Activated T-helper 2 cell treated with anti-CD3 and anti-CD28 coated beads, Interferon-gamma antibody, Interleukin-2, Interleukin-4, amounts not matched to agents 10 μg/mL and 5 μg/mL and 100 μg/mL, durations not matched to agents 14 hours and 24 hours and 36 hours (primary cell): ENCODE data around the gene SCML2. TPM values are rescaled to one million over a fixed set of nuclear protein-coding genes. Genes with fewer than 3 reads are reported as not detected.

Experiments
- DNase-seq: peaks from one replicate; pipeline ENCODE4 v3.0.0; 2021; ENCODE audit warnings: low spot score
- H3K27ac Mint-ChIP-seq: one replicate; pipeline ENCODE4 v1.8.0; 2021; ENCODE audit warnings: mixed read lengths
- H3K27me3 Mint-ChIP-seq: one replicate; pipeline ENCODE4 v1.8.0; 2021; ENCODE audit warnings: low read depth, mixed read lengths
- H3K36me3 Mint-ChIP-seq: one replicate; pipeline ENCODE4 v1.8.0; 2021; ENCODE audit warnings: low read depth, mixed read lengths
- H3K4me1 Mint-ChIP-seq: one replicate; pipeline ENCODE4 v1.8.0; 2021; ENCODE audit warnings: low read depth, mixed read lengths
- H3K4me3 Mint-ChIP-seq: one replicate; pipeline ENCODE4 v1.8.0; 2021; ENCODE audit warnings: low read depth, mild to moderate bottlenecking, moderate library complexity, mixed read lengths
- H3K9me3 Mint-ChIP-seq: one replicate; pipeline ENCODE4 v1.8.0; 2021; ENCODE audit warnings: mixed read lengths
- intact Hi-C: fragments of 100-400 bp; cut with micrococcal nuclease; formaldehyde crosslinking; loops from one replicate; pipeline ENCODE4 v1.15.1; 2023
- total RNA-seq: library from RNA; stranded (reverse); gene quantifications from 2 replicates; pipeline ENCODE4 v1.2.3, GENCODE V29; 2022

SCML2 gene
- total RNA-seq, 1 donor from 2014 or later, result 2.8 TPM

DNA sequence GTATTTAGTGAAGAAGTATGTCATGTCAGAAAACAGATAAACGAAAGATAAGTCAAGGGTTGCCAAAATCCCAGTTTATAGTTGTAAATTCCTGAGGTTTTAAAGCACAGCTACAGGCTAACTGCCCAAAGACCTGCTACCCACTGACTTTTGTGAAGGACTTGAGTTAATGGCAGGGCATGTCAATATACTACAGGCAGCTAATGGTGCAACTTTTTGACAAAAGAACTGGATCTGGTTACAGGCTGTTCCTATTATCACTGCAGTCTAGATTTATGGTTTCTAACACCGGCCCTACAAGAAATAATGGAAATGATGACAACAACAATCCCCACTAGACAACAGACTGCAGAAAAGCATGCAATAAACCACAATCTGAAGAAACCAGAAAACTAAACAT, 6.4 kb downstream of the SCML2 start:
- intact Hi-C loops, result no loop called here
- no peak for DNase-seq
- Mint-ChIP-seq H3K36me3 (no peaks in the 10 kb centered on the region), H3K4me3 (no peak overlapping the region), H3K4me1 (no peaks in the 10 kb centered on the region), H3K27me3 (peaks cover 13% of the 10 kb centered on the region), H3K9me3 (no peaks in the 10 kb centered on the region), H3K27ac (no peak overlapping the region)

DNA sequence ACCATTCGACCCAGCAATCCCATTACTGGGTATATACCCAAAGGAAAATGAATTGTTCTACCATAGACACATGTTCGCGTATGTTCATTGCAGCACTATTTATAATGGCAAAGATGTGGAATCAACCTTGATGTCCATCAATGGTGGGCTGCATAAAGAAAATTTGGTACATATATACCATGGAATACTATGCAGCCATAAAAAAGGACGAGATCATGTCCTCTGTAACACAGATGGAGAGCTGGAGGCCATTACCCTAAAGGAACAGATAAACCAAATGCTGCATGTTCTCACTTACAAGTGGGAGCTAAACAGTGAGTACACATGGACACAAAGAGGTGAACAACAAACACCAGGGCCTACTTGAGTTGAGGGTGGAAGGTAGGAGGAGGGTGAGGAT, 45.1 kb downstream of the SCML2 start:
- no peak for DNase-seq
- Mint-ChIP-seq H3K9me3 (no peaks in the 10 kb centered on the region), H3K4me3 (no peak overlapping the region), H3K27me3 (no peaks in the 10 kb centered on the region), H3K4me1 (no peaks in the 10 kb centered on the region), H3K27ac (no peak overlapping the region), H3K36me3 (no peaks in the 10 kb centered on the region)
- intact Hi-C loops, result no loop called here

DNA sequence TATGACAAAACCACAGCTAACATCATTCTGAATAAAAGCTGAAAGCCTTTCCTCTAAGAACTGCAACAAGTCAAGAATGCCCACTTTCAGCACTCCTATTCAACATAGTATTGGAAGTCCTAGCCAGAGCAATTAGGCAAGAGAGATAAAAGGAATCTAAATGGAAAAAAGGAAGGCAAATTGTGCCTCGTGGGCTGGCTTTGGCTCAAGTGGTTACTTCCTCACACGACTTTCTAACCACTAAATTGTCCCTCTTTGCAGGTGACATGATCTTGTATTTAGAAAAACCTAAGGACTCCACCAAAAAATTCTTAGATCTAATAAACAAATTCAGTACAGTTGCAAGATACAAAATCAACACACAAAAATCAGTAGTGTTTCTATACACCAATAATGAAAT, 57.2 kb downstream of the SCML2 start:
- intact Hi-C loops, result no loop called here

DNA sequence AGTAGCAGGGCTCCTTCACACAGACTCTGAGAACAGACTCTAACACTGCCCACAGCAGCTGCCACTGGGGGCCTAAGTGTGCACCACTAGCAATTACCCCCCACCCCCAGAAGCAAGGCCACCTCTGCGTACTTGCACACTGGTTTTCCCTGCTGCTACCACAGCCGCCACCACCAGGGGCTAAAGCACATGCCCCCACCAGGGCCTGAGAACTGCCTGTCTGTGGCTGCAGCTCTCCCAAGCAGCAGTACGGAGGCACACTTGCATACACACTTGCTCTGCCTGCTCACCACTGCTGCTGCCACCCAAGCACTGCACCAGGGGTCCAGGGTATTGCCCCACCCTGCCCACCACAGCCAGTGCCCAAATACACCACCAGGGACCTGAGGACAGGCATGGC, 59.6 kb downstream of the SCML2 start:
- no peak overlapping the region for H3K27ac Mint-ChIP-seq

More for the DNA sequence above, 57.2 kb downstream of the SCML2 start:
- Mint-ChIP-seq H3K27ac (no peak overlapping the region), H3K9me3 (peaks cover 12% of the 10 kb centered on the region), H3K36me3 (no peaks in the 10 kb centered on the region), H3K4me1 (no peaks in the 10 kb centered on the region), H3K27me3 (no peaks in the 10 kb centered on the region), H3K4me3 (no peak overlapping the region)
- no peak for DNase-seq

DNA sequence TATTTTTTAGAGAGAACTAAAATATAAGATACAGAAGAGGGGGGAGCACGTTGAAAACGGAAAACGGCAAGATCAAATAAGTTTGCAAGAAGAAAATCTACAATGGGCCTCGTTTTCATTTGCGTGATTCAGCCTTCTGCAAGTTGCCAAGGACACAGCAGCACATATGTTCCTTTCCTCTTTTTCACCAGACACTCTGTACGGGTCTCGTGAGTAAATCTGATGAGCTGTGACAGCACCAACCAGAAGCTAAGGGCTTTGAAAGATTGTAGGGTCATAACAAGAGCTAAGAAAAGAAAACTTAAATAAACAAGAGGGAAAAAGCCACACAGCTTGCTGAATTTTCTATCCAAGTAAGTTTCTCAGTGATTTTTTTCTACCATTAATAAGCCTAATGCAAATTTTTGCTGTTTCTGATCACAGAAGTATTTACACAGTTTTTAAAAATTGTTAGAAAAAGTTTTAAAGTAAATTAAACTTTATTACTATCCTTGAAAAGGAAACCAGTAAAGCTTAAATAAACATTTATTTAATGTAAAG, 63.4 kb downstream of the SCML2 start:
- no peak overlapping the region for H3K4me3 Mint-ChIP-seq
- no peaks in the 10 kb centered on the region for H3K27me3 Mint-ChIP-seq
- H3K4me1 Mint-ChIP-seq, result no peaks in the 10 kb centered on the region
- H3K36me3 Mint-ChIP-seq, result no peaks in the 10 kb centered on the region
- H3K9me3 Mint-ChIP-seq, result peaks cover 2% of the 10 kb centered on the region
- DNase-seq, result no peak
- intact Hi-C loops, result no loop called here
- no peak overlapping the region for H3K27ac Mint-ChIP-seq

More for the DNA sequence above, 59.6 kb downstream of the SCML2 start:
- Mint-ChIP-seq H3K27me3 (no peaks in the 10 kb centered on the region), H3K36me3 (no peaks in the 10 kb centered on the region), H3K4me1 (no peaks in the 10 kb centered on the region), H3K9me3 (peaks cover 12% of the 10 kb centered on the region), H3K4me3 (no peak overlapping the region)
- intact Hi-C loops, result no loop called here
- DNase-seq, result no peak

DNA sequence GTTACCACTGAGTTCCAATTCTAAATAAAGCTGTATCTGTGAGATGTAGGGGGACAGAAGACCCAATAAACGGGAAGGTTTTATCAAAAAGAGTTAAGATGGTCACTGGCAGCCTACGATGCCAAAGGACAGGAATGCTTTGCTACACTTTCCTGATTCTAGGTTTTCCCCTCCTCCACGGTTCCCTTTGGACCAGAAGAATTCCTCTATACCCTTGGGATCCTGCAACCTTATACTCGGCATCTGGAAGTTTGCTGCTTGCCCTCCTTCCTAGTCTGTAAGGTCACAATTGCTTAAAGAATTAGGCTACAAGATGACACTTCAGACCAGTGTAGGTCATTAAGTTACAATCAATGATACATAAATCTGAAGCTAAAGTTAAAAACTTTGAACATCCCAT, 64.3 kb downstream of the SCML2 start:
- H3K36me3 Mint-ChIP-seq, result no peaks in the 10 kb centered on the region
- H3K4me1 Mint-ChIP-seq, result no peaks in the 10 kb centered on the region

DNA sequence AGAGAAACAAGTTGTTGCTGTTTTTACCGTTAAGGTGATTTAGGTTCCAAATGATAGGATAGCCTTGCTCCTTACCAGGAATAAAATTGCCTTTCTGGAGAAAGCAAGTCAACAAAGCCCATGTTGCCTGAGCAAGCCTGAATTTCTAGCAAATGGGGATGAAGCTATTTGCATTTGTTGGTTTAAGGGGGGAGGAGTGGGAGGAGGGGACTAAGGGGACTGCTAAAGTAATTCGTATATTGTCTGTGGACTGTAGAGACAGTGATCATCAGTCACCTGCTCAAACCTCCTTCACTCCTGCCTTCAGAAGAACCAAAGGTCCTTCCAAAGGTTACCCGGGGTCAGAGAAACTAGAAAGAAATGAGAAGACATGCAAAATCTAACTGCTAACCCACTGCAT, 65.8 kb downstream of the SCML2 start:
- intact Hi-C loops, result no loop called here
- Mint-ChIP-seq H3K4me3 (no peak overlapping the region), H3K9me3 (no peaks in the 10 kb centered on the region), H3K4me1 (no peaks in the 10 kb centered on the region), H3K27ac (no peak overlapping the region), H3K27me3 (no peaks in the 10 kb centered on the region), H3K36me3 (no peaks in the 10 kb centered on the region)
- DNase-seq, result no peak

More for the DNA sequence above, 64.3 kb downstream of the SCML2 start:
- Mint-ChIP-seq H3K27ac (no peak overlapping the region), H3K9me3 (no peaks in the 10 kb centered on the region), H3K27me3 (no peaks in the 10 kb centered on the region), H3K4me3 (no peak overlapping the region)
- no peak for DNase-seq
- intact Hi-C loops, result no loop called here

DNA sequence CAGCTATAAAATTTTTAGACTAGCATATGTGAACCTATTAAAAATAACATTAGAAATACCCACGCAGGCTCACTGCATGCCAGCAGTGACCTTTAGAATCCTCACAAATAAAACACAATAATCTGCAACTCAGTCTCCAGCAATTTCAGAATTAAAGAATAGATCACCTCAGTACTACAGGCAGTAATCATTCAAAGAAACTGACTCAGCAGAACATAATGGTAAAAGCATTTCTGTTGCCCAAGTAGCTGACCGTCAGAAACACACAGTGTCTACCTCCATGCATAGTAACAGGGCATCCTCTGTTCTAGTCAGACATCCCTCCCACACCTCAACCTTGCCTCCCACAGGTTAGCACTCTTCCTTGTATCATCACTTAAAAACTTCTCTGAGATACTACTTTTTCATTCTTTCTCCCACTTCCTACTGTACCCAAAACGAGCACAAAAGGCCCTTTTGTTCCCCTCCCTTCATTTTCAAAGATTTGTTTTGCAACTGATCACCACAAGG, 68.1 kb downstream of the SCML2 start:
- no peaks in the 10 kb centered on the region for H3K9me3 Mint-ChIP-seq
- no peaks in the 10 kb centered on the region for H3K36me3 Mint-ChIP-seq
- no peak overlapping the region for H3K27ac Mint-ChIP-seq
- no peaks in the 10 kb centered on the region for H3K4me1 Mint-ChIP-seq
- H3K27me3 Mint-ChIP-seq, result no peaks in the 10 kb centered on the region
- H3K4me3 Mint-ChIP-seq, result no peak overlapping the region
- intact Hi-C loops, result no loop called here
- no peak for DNase-seq

DNA sequence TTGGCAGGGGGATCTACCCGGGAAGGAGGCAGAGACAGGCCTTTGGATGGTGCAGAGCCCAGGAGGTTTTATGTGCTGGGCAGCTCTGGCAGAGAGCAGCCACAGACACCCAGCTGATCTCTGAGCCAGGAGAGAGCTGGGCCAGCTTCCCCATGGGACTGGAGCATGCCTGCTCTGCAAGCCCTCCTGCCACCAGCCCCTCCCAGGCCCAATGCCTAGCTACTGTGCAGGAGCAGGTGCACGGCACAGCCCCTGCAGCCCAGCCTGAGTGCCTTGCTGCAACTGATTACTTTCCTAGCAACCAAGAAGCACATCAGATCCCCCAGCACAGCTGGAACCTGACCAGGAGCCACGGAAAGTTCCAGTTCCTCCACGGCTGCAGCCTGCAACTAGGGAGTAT, 76.0 kb downstream of the SCML2 start:
- Mint-ChIP-seq H3K36me3 (no peaks in the 10 kb centered on the region), H3K4me3 (no peak overlapping the region), H3K27ac (no peak overlapping the region), H3K4me1 (no peaks in the 10 kb centered on the region), H3K27me3 (no peaks in the 10 kb centered on the region), H3K9me3 (peaks cover 21% of the 10 kb centered on the region)
- DNase-seq, result no peak
- intact Hi-C loops, result no loop called here

DNA sequence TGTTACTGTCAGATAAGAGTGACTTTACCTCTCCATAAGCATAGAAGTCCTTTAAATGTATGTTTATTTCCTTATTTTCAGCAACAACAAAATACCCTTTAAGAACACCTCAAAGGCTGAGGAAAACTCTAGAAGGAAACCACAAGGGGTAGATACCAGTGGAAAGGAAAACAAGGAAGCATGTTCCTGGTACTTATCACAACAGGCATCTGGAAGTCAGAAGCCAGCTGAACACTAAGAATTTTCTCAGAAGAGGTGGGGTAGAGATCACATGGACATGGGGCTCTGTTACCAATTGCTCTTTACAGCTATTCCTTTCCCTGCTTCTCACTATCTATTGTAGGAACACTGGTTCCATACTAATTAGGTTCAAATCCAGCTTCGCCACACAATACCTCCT, 82.3 kb downstream of the SCML2 start:
- intact Hi-C loops, result no loop called here
- H3K36me3 Mint-ChIP-seq, result no peaks in the 10 kb centered on the region
- no peaks in the 10 kb centered on the region for H3K4me1 Mint-ChIP-seq
- peaks cover 8% of the 10 kb centered on the region for H3K9me3 Mint-ChIP-seq
- no peaks in the 10 kb centered on the region for H3K27me3 Mint-ChIP-seq
- no peak overlapping the region for H3K4me3 Mint-ChIP-seq
- no peak for DNase-seq
- no peak overlapping the region for H3K27ac Mint-ChIP-seq

DNA sequence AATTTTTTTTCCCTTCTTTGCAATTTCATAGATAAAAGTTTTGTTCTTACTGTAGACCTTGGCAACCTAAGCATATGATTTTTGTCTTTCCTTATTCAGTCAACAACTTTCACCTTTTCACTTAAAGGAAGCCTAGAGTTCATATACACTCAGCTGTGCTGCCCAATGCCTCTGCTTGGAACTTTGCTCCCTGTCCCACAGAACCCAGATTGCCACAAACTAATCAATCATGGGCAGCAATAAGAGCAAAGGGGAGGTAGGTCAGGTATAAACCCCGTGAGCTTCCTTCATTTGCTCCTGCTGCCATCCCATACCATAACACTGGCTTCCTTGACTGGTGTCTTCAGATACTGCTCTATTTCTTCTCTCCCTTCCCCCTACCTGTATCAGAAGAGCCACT, 82.8 kb downstream of the SCML2 start:
- Mint-ChIP-seq H3K36me3 (no peaks in the 10 kb centered on the region), H3K9me3 (peaks cover 8% of the 10 kb centered on the region), H3K4me3 (no peak overlapping the region), H3K27me3 (no peaks in the 10 kb centered on the region), H3K4me1 (no peaks in the 10 kb centered on the region), H3K27ac (no peak overlapping the region)
- intact Hi-C loops, result no loop called here
- DNase-seq, result no peak

DNA sequence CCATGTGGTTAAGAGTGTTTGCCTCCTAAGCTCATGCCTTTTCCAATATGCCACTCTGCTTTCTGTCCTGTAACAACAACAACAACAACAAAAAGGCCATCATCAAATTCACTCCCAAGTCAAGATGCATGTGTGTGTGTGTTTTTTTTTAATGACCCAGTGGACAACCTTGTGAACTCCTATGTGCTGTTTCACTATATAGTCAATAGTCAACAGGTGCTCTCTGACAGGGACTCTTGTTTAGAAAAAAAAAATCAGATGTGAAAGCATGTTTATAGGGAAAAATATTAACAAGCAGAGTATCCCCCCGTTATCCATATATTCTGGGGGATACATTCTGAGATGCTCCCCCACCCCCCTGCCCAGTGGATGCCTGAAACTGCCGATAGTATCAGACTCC, 83.2 kb downstream of the SCML2 start:
- intact Hi-C loops, result no loop called here
- DNase-seq, result no peak
- H3K4me1 Mint-ChIP-seq, result no peaks in the 10 kb centered on the region
- no peak overlapping the region for H3K4me3 Mint-ChIP-seq
- H3K9me3 Mint-ChIP-seq, result peaks cover 8% of the 10 kb centered on the region
- H3K36me3 Mint-ChIP-seq, result no peaks in the 10 kb centered on the region
- no peaks in the 10 kb centered on the region for H3K27me3 Mint-ChIP-seq
- no peak overlapping the region for H3K27ac Mint-ChIP-seq

DNA sequence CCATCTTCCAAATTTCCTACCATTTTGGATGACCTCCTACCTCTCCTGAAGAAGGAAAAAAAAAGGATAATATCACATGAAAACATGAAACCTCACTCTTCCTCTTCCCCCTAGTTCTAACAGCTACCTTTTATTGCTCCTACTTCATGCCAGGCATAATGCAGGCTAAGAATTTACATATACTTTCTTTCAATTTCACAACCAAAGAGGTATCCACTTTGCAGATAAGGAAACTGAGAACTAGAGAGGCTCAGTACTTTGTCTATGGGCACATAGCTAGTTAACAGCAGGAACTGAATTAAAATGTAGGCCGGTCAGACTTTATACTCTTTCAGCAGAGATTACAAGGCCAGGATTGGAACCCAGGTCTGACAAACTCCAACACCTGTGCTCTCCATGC, 99.4 kb downstream of the SCML2 start:
- Mint-ChIP-seq H3K36me3 (peaks cover 3% of the 10 kb centered on the region), H3K4me1 (no peaks in the 10 kb centered on the region), H3K4me3 (no peak overlapping the region), H3K27ac (no peak overlapping the region), H3K27me3 (no peaks in the 10 kb centered on the region), H3K9me3 (no peaks in the 10 kb centered on the region)
- DNase-seq, result no peak
- intact Hi-C loops, result no loop called here
